Measurements from ENCODE around the gene MME.
A peak's percentile ranks its signal among the peaks of the same experiment; 100 is the strongest.

Gene MME

DNA sequence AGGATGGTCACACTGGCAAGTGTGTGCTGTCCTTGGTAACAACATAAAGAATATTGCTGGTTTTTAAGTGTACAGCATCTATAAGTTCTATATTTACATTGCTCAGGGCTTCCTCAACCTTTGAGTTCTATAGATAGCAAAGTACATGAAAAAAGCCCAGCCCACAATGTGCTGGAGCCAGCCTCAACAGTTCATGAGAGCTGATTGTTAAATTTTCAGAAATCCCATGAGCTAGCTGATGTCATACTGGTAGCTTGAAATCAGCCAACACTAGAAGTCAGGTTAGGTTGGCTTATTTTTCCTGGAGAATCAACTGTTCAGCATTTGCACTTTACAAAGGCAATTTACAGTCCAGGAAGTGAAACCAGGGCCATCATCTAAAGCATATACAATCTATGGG is 110.6 kb downstream of the MME start:
- Histone ChIP-seq H2BK12ac (ENCODE audit: low read length in 2 of 2) (no peak overlapping the region), H4K8ac (ENCODE audit: low read length) (no peak overlapping the region), H3K4me1 (ENCODE audit: control insufficient read depth, insufficient read depth, low read depth, low read length) (no peaks in the 10 kb centered on the region), H3K27ac (ENCODE audit: low read length, poor library complexity, severe bottlenecking) (no peak overlapping the region), H2AK5ac (ENCODE audit: low read length, severe bottlenecking) (no peak overlapping the region), H3K14ac (ENCODE audit: low read length in 2 of 2) (no peak overlapping the region), H3K4me2 (ENCODE audit: low read length, poor library complexity, severe bottlenecking) (no peak overlapping the region), H3K4me3 (ENCODE audit: insufficient read depth in 1 of 2, low read depth in 1 of 2, low read length in 2 of 2) (no peak overlapping the region), H3K27me3 (ENCODE audit: control insufficient read depth in 1 of 2, insufficient read depth in 1 of 2, low read length in 2 of 2) (no peaks in the 10 kb centered on the region), H2BK15ac (ENCODE audit: low read depth, poor library complexity, severe bottlenecking) (no peak overlapping the region), H3K4ac (ENCODE audit: low read depth in 1 of 2, low read length in 2 of 2) (no peak overlapping the region), H3K18ac (ENCODE audit: low read depth in 1 of 2, low read length in 2 of 2) (no peak overlapping the region), H3K9me3 (ENCODE audit: control insufficient read depth, low read length) (no peaks in the 10 kb centered on the region), H2BK120ac (ENCODE audit: low read depth, low read length) (no peak overlapping the region), H3K36me3 (ENCODE audit: control insufficient read depth in 1 of 2, insufficient read depth in 2 of 2, low read depth in 1 of 2, low read length in 2 of 2) (no peaks in the 10 kb centered on the region), H2BK5ac (ENCODE audit: low read depth, low read length, poor library complexity, severe bottlenecking) (no peak overlapping the region), H4K91ac (ENCODE audit: low read length) (no peak overlapping the region), H3K23ac (ENCODE audit: low read length in 2 of 2) (no peak overlapping the region), H2AFZ (ENCODE audit: low read depth, low read length) (no peak overlapping the region), H3K79me1 (replicated peaks; ENCODE audit: low read length, poor library complexity, severe bottlenecking) (no peaks in the 10 kb centered on the region), H3K9ac (ENCODE audit: low read length) (no peak overlapping the region)
- DNase-seq: no peak

DNA sequence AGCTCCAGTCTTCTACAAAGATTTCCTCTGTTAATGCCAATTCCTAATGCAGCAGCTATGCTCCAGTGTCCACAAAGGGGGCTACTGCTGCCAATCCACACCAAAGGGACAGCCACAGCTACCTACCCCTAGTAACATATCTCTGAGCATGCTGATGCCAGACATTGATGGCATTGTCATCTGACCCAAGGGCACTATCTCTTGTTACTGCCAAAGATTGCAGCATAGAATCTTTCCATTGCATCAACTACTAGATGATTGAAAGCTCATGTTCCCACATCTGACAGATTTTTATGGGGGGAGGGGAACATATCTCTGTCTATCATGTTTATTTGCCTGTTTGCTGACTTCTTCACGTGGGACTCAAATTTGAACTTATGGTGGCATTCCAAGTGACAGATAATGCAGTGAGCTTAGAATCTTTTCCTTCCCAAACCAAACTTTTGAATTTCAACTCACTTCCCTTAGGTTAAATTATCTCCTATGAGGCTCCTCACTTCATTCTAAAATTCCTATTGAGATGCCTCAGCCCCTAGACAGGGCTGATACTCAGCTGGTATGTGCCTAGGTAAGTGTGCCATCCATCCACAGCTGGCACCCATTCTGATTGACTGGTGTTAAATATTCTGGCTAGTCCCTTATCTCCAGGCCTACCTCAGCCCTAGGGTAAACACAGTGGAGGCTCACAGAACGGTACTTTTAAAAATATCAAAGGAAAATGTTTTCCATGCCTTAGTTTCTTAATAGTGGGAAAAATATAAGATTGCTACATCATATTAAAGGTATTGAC is 113.0 kb downstream of the MME start:
- H2AFZ ChIP-seq (ENCODE audit: low read depth, low read length): no peak overlapping the region
- no peaks in the 10 kb centered on the region for H3K9me3 ChIP-seq (ENCODE audit: control insufficient read depth, low read length)
- no peak overlapping the region for H2BK120ac ChIP-seq (ENCODE audit: low read depth, low read length)
- 75% methylated on average over 1 of the region's 2 CpGs for WGBS
- H3K23ac ChIP-seq (ENCODE audit: low read length in 2 of 2): no peak overlapping the region
- no peak overlapping the region for H3K4ac ChIP-seq (ENCODE audit: low read depth in 1 of 2, low read length in 2 of 2)
- no peak overlapping the region for H3K27ac ChIP-seq (ENCODE audit: low read length, poor library complexity, severe bottlenecking)
- H3K9ac ChIP-seq (ENCODE audit: low read length): no peak overlapping the region
- no peaks in the 10 kb centered on the region for H3K36me3 ChIP-seq (ENCODE audit: control insufficient read depth in 1 of 2, insufficient read depth in 2 of 2, low read depth in 1 of 2, low read length in 2 of 2)
- no peak for DNase-seq
- no peaks in the 10 kb centered on the region for H3K79me1 ChIP-seq (replicated peaks; ENCODE audit: low read length, poor library complexity, severe bottlenecking)
- no peak overlapping the region for H4K8ac ChIP-seq (ENCODE audit: low read length)
- H3K4me2 ChIP-seq (ENCODE audit: low read length, poor library complexity, severe bottlenecking): no peak overlapping the region
- no peaks in the 10 kb centered on the region for H3K27me3 ChIP-seq (ENCODE audit: control insufficient read depth in 1 of 2, insufficient read depth in 1 of 2, low read length in 2 of 2)
- H3K14ac ChIP-seq (ENCODE audit: low read length in 2 of 2): no peak overlapping the region
- H2BK5ac ChIP-seq (ENCODE audit: low read depth, low read length, poor library complexity, severe bottlenecking): no peak overlapping the region
- H3K4me1 ChIP-seq (ENCODE audit: control insufficient read depth, insufficient read depth, low read depth, low read length): no peaks in the 10 kb centered on the region
- H3K4me3 ChIP-seq (ENCODE audit: insufficient read depth in 1 of 2, low read depth in 1 of 2, low read length in 2 of 2): no peak overlapping the region
- H2BK12ac ChIP-seq (ENCODE audit: low read length in 2 of 2): no peak overlapping the region
- no peak overlapping the region for H2AK5ac ChIP-seq (ENCODE audit: low read length, severe bottlenecking)
- H2BK15ac ChIP-seq (ENCODE audit: low read depth, poor library complexity, severe bottlenecking): no peak overlapping the region
- H4K91ac ChIP-seq (ENCODE audit: low read length): no peak overlapping the region
- H3K18ac ChIP-seq (ENCODE audit: low read depth in 1 of 2, low read length in 2 of 2): no peak overlapping the region

DNA sequence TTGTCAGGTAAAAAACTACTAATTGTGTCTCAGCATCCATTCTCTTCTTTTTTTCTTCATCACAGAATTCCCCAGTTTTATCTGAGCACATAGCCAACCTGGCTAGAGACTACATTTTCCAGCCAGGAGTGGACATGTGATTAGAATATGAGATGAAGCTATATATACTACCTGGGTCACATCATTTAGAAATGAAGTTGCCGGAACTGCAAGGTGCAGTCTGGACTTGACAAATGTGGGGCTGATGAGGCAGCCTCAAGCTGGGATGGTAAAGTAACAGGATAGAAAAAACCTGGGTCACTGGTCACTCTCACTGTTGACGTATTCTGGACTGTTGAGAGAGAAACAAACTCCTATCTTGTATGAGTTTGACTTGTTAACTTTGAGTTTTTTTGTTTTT is 113.7 kb downstream of the MME start:
- Histone ChIP-seq H2AK5ac (ENCODE audit: low read length, severe bottlenecking) (no peak overlapping the region), H4K91ac (ENCODE audit: low read length) (no peak overlapping the region), H2BK5ac (ENCODE audit: low read depth, low read length, poor library complexity, severe bottlenecking) (no peak overlapping the region), H2BK120ac (ENCODE audit: low read depth, low read length) (no peak overlapping the region), H3K4ac (ENCODE audit: low read depth in 1 of 2, low read length in 2 of 2) (no peak overlapping the region), H3K4me3 (ENCODE audit: insufficient read depth in 1 of 2, low read depth in 1 of 2, low read length in 2 of 2) (no peak overlapping the region), H3K18ac (ENCODE audit: low read depth in 1 of 2, low read length in 2 of 2) (no peak overlapping the region), H3K14ac (ENCODE audit: low read length in 2 of 2) (no peak overlapping the region), H2AFZ (ENCODE audit: low read depth, low read length) (no peak overlapping the region), H3K4me1 (ENCODE audit: control insufficient read depth, insufficient read depth, low read depth, low read length) (no peaks in the 10 kb centered on the region), H2BK15ac (ENCODE audit: low read depth, poor library complexity, severe bottlenecking) (no peak overlapping the region), H4K8ac (ENCODE audit: low read length) (no peak overlapping the region), H2BK12ac (ENCODE audit: low read length in 2 of 2) (no peak overlapping the region), H3K9ac (ENCODE audit: low read length) (no peak overlapping the region), H3K36me3 (ENCODE audit: control insufficient read depth in 1 of 2, insufficient read depth in 2 of 2, low read depth in 1 of 2, low read length in 2 of 2) (no peaks in the 10 kb centered on the region), H3K9me3 (ENCODE audit: control insufficient read depth, low read length) (no peaks in the 10 kb centered on the region), H3K27ac (ENCODE audit: low read length, poor library complexity, severe bottlenecking) (no peak overlapping the region), H3K79me1 (replicated peaks; ENCODE audit: low read length, poor library complexity, severe bottlenecking) (no peaks in the 10 kb centered on the region), H3K4me2 (ENCODE audit: low read length, poor library complexity, severe bottlenecking) (no peak overlapping the region), H3K27me3 (ENCODE audit: control insufficient read depth in 1 of 2, insufficient read depth in 1 of 2, low read length in 2 of 2) (no peaks in the 10 kb centered on the region), H3K23ac (ENCODE audit: low read length in 2 of 2) (no peak overlapping the region)
- no peak for DNase-seq
- 86% methylated on average over 2 of the region's 2 CpGs for WGBS

DNA sequence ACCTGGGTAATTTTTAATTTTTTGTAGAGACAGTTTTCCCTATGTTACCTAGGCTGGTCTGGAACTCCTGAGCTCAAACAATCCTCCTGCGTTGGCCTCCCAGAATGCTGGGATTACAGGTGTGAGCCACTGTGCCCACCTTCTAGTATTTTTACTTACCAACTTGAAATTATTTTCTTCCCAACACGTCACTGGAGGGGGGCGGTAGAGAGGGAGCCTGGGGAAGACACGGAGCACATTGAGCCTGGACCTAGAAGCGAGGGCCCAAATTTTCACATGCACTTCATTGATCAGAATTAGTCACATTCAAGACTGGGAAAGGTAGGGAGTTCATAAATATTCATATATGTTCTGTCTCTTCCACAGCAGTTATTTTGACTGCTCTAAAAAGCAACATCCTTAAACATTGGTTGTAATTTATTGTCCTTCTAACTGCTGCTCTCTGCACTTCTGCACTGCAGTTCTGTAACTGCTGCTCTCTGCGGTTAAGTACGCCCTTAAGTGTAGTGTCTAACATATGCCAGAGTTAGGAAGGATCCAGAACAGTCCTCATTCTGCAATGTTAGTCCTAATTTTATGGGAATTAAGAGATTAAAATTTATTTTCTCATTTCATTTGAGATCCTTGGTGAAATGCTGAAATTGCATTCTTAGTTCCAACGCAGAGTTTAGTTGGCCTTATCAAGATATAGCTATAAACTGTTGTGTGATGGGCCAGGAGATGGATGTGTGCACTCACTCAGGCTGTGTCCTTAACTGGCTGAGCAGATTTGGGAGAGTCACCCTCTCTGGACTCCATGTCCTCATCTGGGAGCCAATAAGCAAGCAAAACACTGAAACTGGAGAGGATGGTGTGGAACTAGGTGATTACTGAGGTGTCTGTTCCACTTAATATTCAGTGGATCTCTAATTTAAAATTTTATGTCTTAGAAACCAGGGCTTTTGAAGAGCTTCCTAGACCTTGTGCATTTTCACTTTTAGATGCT is 115.1 kb downstream of the MME start:
- H3K14ac ChIP-seq (ENCODE audit: low read length in 2 of 2): no peak overlapping the region
- no peaks in the 10 kb centered on the region for H3K27me3 ChIP-seq (ENCODE audit: control insufficient read depth in 1 of 2, insufficient read depth in 1 of 2, low read length in 2 of 2)
- H2BK120ac ChIP-seq (ENCODE audit: low read depth, low read length): no peak overlapping the region
- no peaks in the 10 kb centered on the region for H3K4me1 ChIP-seq (ENCODE audit: control insufficient read depth, insufficient read depth, low read depth, low read length)
- H4K8ac ChIP-seq (ENCODE audit: low read length): no peak overlapping the region
- H3K79me1 ChIP-seq (replicated peaks; ENCODE audit: low read length, poor library complexity, severe bottlenecking): no peaks in the 10 kb centered on the region
- H3K18ac ChIP-seq (ENCODE audit: low read depth in 1 of 2, low read length in 2 of 2): no peak overlapping the region
- H2AFZ ChIP-seq (ENCODE audit: low read depth, low read length): no peak overlapping the region
- H3K4me2 ChIP-seq (ENCODE audit: low read length, poor library complexity, severe bottlenecking): no peak overlapping the region
- H3K4me3 ChIP-seq (ENCODE audit: insufficient read depth in 1 of 2, low read depth in 1 of 2, low read length in 2 of 2): no peak overlapping the region
- H2BK5ac ChIP-seq (ENCODE audit: low read depth, low read length, poor library complexity, severe bottlenecking): no peak overlapping the region
- H3K27ac ChIP-seq (ENCODE audit: low read length, poor library complexity, severe bottlenecking): no peak overlapping the region
- no peak overlapping the region for H4K91ac ChIP-seq (ENCODE audit: low read length)
- no peak overlapping the region for H2BK12ac ChIP-seq (ENCODE audit: low read length in 2 of 2)
- WGBS: 48% methylated on average over 8 of the region's 8 CpGs
- no peak overlapping the region for H3K23ac ChIP-seq (ENCODE audit: low read length in 2 of 2)
- no peak overlapping the region for H2AK5ac ChIP-seq (ENCODE audit: low read length, severe bottlenecking)
- H3K4ac ChIP-seq (ENCODE audit: low read depth in 1 of 2, low read length in 2 of 2): no peak overlapping the region
- no peaks in the 10 kb centered on the region for H3K36me3 ChIP-seq (ENCODE audit: control insufficient read depth in 1 of 2, insufficient read depth in 2 of 2, low read depth in 1 of 2, low read length in 2 of 2)
- H3K9me3 ChIP-seq (ENCODE audit: control insufficient read depth, low read length): no peaks in the 10 kb centered on the region
- no peak overlapping the region for H2BK15ac ChIP-seq (ENCODE audit: low read depth, poor library complexity, severe bottlenecking)
- peak; percentile 35 for DNase-seq
- H3K9ac ChIP-seq (ENCODE audit: low read length): no peak overlapping the region

Measured in mesenchymal stem cell (in vitro differentiated cells and primary cell).